ENCODE results near the gene TP53. TPM values are rescaled to one million over a fixed set of nuclear protein-coding genes. Genes with fewer than 3 reads are reported as not detected.
A peak's percentile ranks its signal among the peaks of the same experiment; 100 is the strongest.

Gene TP53
- total RNA-seq, 1 donor from 2014 or later: 41.7 TPM

- TF ChIP-seq CTCF (IDR thresholded peaks at IDR 0.05): no peak
- Histone ChIP-seq H3K9me3 (no peaks in the 10 kb centered on the region), H3K4me1 (peaks cover 23% of the 10 kb centered on the region), H3K36me3 (no peaks in the 10 kb centered on the region), H3K27ac (peak overlapping the region; percentile 100), H3K4me3 (peak overlapping the region; percentile 71), H3K27me3 (no peaks in the 10 kb centered on the region)
- ATAC-seq: peak; percentile 85
- DNase-seq: peak; percentile 97
- intact Hi-C loops (cut with DNase I): no loop called here
Observed at GRCh38 chr17:7685533-7686221, 1.6 kb downstream of the TP53 start.

GRCh38 chr17:7684851-7685532 lies 2.3 kb downstream of the TP53 start:
- intact Hi-C loops (cut with DNase I): no loop called here
- no peak for ATAC-seq
- DNase-seq: no peak
- Histone ChIP-seq H3K4me1 (peaks cover 23% of the 10 kb centered on the region), H3K36me3 (no peaks in the 10 kb centered on the region), H3K9me3 (no peaks in the 10 kb centered on the region), H3K4me3 (peak overlapping the region; percentile 71), H3K27ac (peak overlapping the region; percentile 100), H3K27me3 (no peaks in the 10 kb centered on the region)
- TF ChIP-seq CTCF (IDR thresholded peaks at IDR 0.05): no peak

- intact Hi-C loops (cut with DNase I): no loop called here
- Histone ChIP-seq H3K4me3 (no peak overlapping the region), H3K4me1 (no peaks in the 10 kb centered on the region), H3K36me3 (peaks cover 36% of the 10 kb centered on the region), H3K9me3 (peaks cover 5% of the 10 kb centered on the region), H3K27ac (no peak overlapping the region), H3K27me3 (no peaks in the 10 kb centered on the region)
- DNase-seq: no peak
- ATAC-seq: no peak
- TF ChIP-seq CTCF (IDR thresholded peaks at IDR 0.05): no peak
Observed at GRCh38 chr17:7677388-7678067, 9.8 kb downstream of the TP53 start.

GRCh38 chr17:7676533-7676932 lies 10.8 kb downstream of the TP53 start:
- H3K27ac ChIP-seq: no peak overlapping the region
- intact Hi-C loops (cut with DNase I): no loop called here
- H3K4me1 ChIP-seq: no peaks in the 10 kb centered on the region
- peaks cover 46% of the 10 kb centered on the region for H3K36me3 ChIP-seq
- ATAC-seq: no peak
- H3K4me3 ChIP-seq: no peak overlapping the region
- H3K9me3 ChIP-seq: peaks cover 5% of the 10 kb centered on the region
- TF ChIP-seq CTCF (IDR thresholded peaks at IDR 0.05): no peak
- DNase-seq: no peak
- H3K27me3 ChIP-seq: no peaks in the 10 kb centered on the region

GRCh38 chr17:7674934-7675333 lies 12.4 kb downstream of the TP53 start:
- H3K27ac ChIP-seq: no peak overlapping the region
- peaks cover 61% of the 10 kb centered on the region for H3K36me3 ChIP-seq
- DNase-seq (no peak), ATAC-seq (no peak)
- no peaks in the 10 kb centered on the region for H3K4me1 ChIP-seq
- intact Hi-C loops (cut with DNase I): no loop called here
- peaks cover 5% of the 10 kb centered on the region for H3K9me3 ChIP-seq
- TF ChIP-seq CTCF (IDR thresholded peaks at IDR 0.05): no peak
- no peak overlapping the region for H3K4me3 ChIP-seq
- no peaks in the 10 kb centered on the region for H3K27me3 ChIP-seq

Measured in upper lobe of right lung (tissue), 1 donor.